ENCODE measurements around the gene BICD1. TPM values are rescaled to one million over a fixed set of nuclear protein-coding genes. Genes with fewer than 3 reads are reported as not detected.

The BICD1 gene
- total and polyA plus RNA-seq, 10 donors, result 8.5 to 62.9 (median 44.2) TPM

GRCh38 chr12:32418903-32419519, 312.4 kb downstream of the BICD1 start:
- intact Hi-C loops (cut with DNase I; ENCODE audit: low total_unique reads), result no loop called here
- WGBS, 5 donors, result 63 to 93% (median 77%) methylated on average over 5 of the region's 5 CpGs
- DNase-seq, result no peak
- H3K27ac ChIP-seq, result no peak overlapping the region
- peaks cover 0 to 1% (median 0%) of the 10 kb centered on the region in 8 donors for H3K9me3 ChIP-seq
- H3K36me3 ChIP-seq, result no peaks in the 10 kb centered on the region
- H3K4me3 ChIP-seq, result no peak overlapping the region
- no peaks in the 10 kb centered on the region for H3K27me3 ChIP-seq (replicated peaks in 1 of 7)
- TF ChIP-seq CTCF (IDR thresholded peaks at IDR 0.05 in 8 of 11, conservative IDR thresholded peaks at IDR 0.05 in 3 of 11), result no peak
- no peak for TF ChIP-seq POLR2AphosphoS5 (IDR thresholded peaks at IDR 0.05)
- no peak for TF ChIP-seq POLR2A (IDR thresholded peaks at IDR 0.05)
- peaks cover 0 to 11% (median 0%) of the 10 kb centered on the region in 6 donors for H3K4me1 ChIP-seq

- H3K27ac ChIP-seq, result no peak overlapping the region
- H3K27me3 ChIP-seq (replicated peaks in 1 of 7), result no peaks in the 10 kb centered on the region
- TF ChIP-seq POLR2AphosphoS5 (IDR thresholded peaks at IDR 0.05) (no peak), POLR2A (IDR thresholded peaks at IDR 0.05) (no peak), CTCF (IDR thresholded peaks at IDR 0.05 in 8 of 11, conservative IDR thresholded peaks at IDR 0.05 in 3 of 11) (no peak)
- no peak overlapping the region for H3K4me3 ChIP-seq
- 13 to 25% (median 20%) methylated on average over 2 of the region's 2 CpGs for WGBS, 5 donors
- H3K36me3 ChIP-seq, result no peaks in the 10 kb centered on the region
- H3K4me1 ChIP-seq, result peaks cover 0 to 11% (median 0%) of the 10 kb centered on the region in 6 donors
- no peak for DNase-seq
- intact Hi-C loops (cut with DNase I; ENCODE audit: low total_unique reads), result no loop called here
- peaks cover 0 to 6% (median 0%) of the 10 kb centered on the region in 8 donors for H3K9me3 ChIP-seq
These were observed 312.9 kb downstream of the BICD1 start for GRCh38 chr12:32419520-32419960.

- TF ChIP-seq CTCF (IDR thresholded peaks at IDR 0.05 in 8 of 11, conservative IDR thresholded peaks at IDR 0.05 in 3 of 11), result no peak
- no peak for TF ChIP-seq POLR2A (IDR thresholded peaks at IDR 0.05)
- TF ChIP-seq POLR2AphosphoS5 (IDR thresholded peaks at IDR 0.05), result no peak
- H3K27me3 ChIP-seq (replicated peaks in 1 of 7), result no peaks in the 10 kb centered on the region
- no peak for DNase-seq
- peaks cover 0 to 11% (median 0%) of the 10 kb centered on the region in 6 donors for H3K4me1 ChIP-seq
- no peak overlapping the region for H3K4me3 ChIP-seq
- H3K9me3 ChIP-seq, result peaks cover 0 to 6% (median 0%) of the 10 kb centered on the region in 8 donors
- H3K27ac ChIP-seq, result no peak overlapping the region
- intact Hi-C loops (cut with DNase I; ENCODE audit: low total_unique reads), result no loop called here
- WGBS, 5 donors, result 88 to 95% (median 91%) methylated on average over 2 of the region's 2 CpGs
- no peaks in the 10 kb centered on the region for H3K36me3 ChIP-seq
These were observed 313.7 kb downstream of the BICD1 start for GRCh38 chr12:32420356-32420755.

- Histone ChIP-seq H3K27ac (no peak overlapping the region), H3K27me3 (replicated peaks in 1 of 7) (no peaks in the 10 kb centered on the region), H3K4me3 (no peak overlapping the region), H3K9me3 (peaks cover 0 to 33% (median 16%) of the 10 kb centered on the region in 8 donors), H3K36me3 (no peaks in the 10 kb centered on the region), H3K4me1 (peaks cover 0 to 11% (median 0%) of the 10 kb centered on the region in 6 donors)
- no peak for DNase-seq
- intact Hi-C loops (cut with DNase I; ENCODE audit: low total_unique reads), result no loop called here
- TF ChIP-seq POLR2A (IDR thresholded peaks at IDR 0.05), result no peak
- TF ChIP-seq POLR2AphosphoS5 (IDR thresholded peaks at IDR 0.05), result no peak
- no peak for TF ChIP-seq CTCF (IDR thresholded peaks at IDR 0.05 in 8 of 11, conservative IDR thresholded peaks at IDR 0.05 in 3 of 11)
These were observed 316.9 kb downstream of the BICD1 start for GRCh38 chr12:32423559-32423958.

Data from spleen (tissue), 11 donors.